Gastroesophageal sphincter (tissue), 4 donors: ENCODE data around the gene ZNF214. TPM values are rescaled to one million over a fixed set of nuclear protein-coding genes. Genes with fewer than 3 reads are reported as not detected.

Experiments used
- ATAC-seq: fragments of 150-250 bp; one replicate; pipeline ENCODE4 v1.9.1; 2016; ENCODE audit warnings: mild to moderate bottlenecking, moderate library complexity
- H3K27ac ChIP-seq, 4 donors: fragments of 200-600 bp; sonication (generic) in 3 of 4; 1 replicate in 3 of 4; 2 replicates in 1 of 4; pipeline ENCODE4 v1.5.1; 2016 to 2019
- H3K27me3 ChIP-seq: fragments of 200-600 bp; sonication (generic); one replicate; pipeline ENCODE4 v1.5.1; 2019
- H3K36me3 ChIP-seq, 2 donors: fragments of 200-600 bp; sonication (generic); one replicate each; pipeline ENCODE4 v1.5.1; 2019; ENCODE audit warnings: control low read depth in 1 of 2
- H3K4me1 ChIP-seq, 3 donors: fragments of 200-600 bp; sonication (generic); 1 replicate in 2 of 3; 2 replicates in 1 of 3; pipeline ENCODE4 v1.5.1; 2016 to 2019; ENCODE audit warnings: control low read depth in 2 of 3
- H3K4me3 ChIP-seq, 2 donors: fragments of 200-600 bp; sonication (generic); one replicate each; pipeline ENCODE4 v1.5.1; 2019; ENCODE audit warnings: mild to moderate bottlenecking in 1 of 2, moderate library complexity in 1 of 2
- H3K9me3 ChIP-seq, 3 donors: fragments of 200-600 bp; sonication (generic); one replicate each; pipeline ENCODE4 v1.5.1; 2017 to 2019; ENCODE audit warnings: control low read depth in 2 of 3
- EP300 ChIP-seq: sonication (generic); formaldehyde crosslinking; IDR thresholded peaks from one replicate; pipeline ENCODE4 v1.6.1; 2017; ENCODE audit warnings: antibody characterized with exemption, mild to moderate bottlenecking
- POLR2A ChIP-seq, 2 donors: fragments of 450-650 bp; IDR thresholded peaks; one replicate each; pipeline ENCODE4 v1.6.1; 2017; ENCODE audit warnings: antibody characterized with exemption in 2 of 2, mild to moderate bottlenecking in 2 of 2, moderate library complexity in 1 of 2
- POLR2AphosphoS5 ChIP-seq: sonication (generic); formaldehyde crosslinking; IDR thresholded peaks from one replicate; pipeline ENCODE4 v1.6.1; 2017; ENCODE audit warnings: antibody characterized with exemption
- WGBS, 2 donors: methylation state at CpG; one replicate each; pipeline ENCODE4 v1.1.5; 2018; ENCODE audit warnings: low coverage in 1 of 2; 5-methylcytosine and 5-hydroxymethylcytosine counted together
- total RNA-seq, 4 donors: library from RNA; depleted of rRNA; stranded (reverse); fragments of >200 nt; gene quantifications; one replicate each; pipeline ENCODE4 v1.1.0, GENCODE V29; 2016
- TF ChIP-seq, protein P1 (sequence below), 4 experiments: fragments of 200-600 bp in 2 of 4; fragments of 450-650 bp in 2 of 4; sonication (generic) in 1 of 4; IDR thresholded peaks; one replicate each; pipeline ENCODE4 v1.5.1; 2017 to 2019; ENCODE audit warnings: antibody characterized with exemption in 4 of 4, mild to moderate bottlenecking in 2 of 4, moderate library complexity in 2 of 4

Gene ZNF214
- total RNA-seq, 4 donors from 2014 or later: 2.1 to 4.0 (median 3.5) TPM

DNA sequence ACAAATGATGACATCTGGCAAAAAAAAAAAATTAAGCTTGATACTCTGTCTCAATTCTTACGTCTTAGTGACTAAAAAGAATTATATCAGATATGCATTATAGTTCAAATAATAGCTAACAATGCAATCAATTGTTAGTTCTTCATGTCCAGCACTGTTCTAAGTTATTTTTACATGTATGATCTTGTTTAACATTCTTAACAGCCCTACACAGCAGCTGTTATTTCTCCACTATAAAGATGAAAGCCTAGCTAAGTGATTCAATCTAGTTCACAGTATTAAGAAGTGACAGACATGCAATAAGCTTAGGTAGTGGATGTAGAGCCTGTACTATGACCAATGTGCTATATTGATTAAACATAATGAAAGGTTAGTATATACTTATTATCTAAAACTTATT, 4.1 kb downstream of the ZNF214 start:
- no peak overlapping the region for H3K27ac ChIP-seq
- no peak for ATAC-seq
- peaks cover 0 to 15% (median 5%) of the 10 kb centered on the region in 3 donors for H3K4me1 ChIP-seq
- no peaks in the 10 kb centered on the region for H3K36me3 ChIP-seq
- H3K27me3 ChIP-seq: no peaks in the 10 kb centered on the region
- no peak overlapping the region for H3K4me3 ChIP-seq
- no peaks in the 10 kb centered on the region for H3K9me3 ChIP-seq
- no peak for TF ChIP-seq EP300
- no peak for TF ChIP-seq POLR2AphosphoS5
- WGBS, 2 donors: 75 to 100% methylated on average over 1 of the region's 1 CpG

DNA sequence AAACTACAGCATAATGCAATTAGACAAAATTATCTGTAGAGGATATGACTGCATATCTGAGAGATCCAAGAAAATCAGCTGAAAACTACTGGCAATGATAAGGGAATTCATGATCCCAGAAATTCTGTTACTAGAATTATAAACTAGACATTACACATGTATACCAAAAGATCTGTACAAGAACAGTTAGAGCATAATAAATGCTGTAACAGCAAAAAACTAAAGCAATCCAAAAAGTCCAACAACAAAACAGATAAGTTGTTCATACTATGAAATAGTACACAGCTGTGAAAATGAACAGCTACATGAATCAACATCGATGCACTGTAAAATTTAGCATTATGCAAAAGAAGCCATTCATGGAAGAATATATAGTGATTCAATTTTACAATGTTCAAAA, 6.0 kb downstream of the ZNF214 start:
- Histone ChIP-seq H3K4me1 (peaks cover 0 to 1% (median 0%) of the 10 kb centered on the region in 3 donors), H3K27me3 (no peaks in the 10 kb centered on the region), H3K36me3 (no peaks in the 10 kb centered on the region), H3K4me3 (no peak overlapping the region), H3K27ac (no peak overlapping the region), H3K9me3 (no peaks in the 10 kb centered on the region)
- ATAC-seq: no peak
- WGBS, 2 donors: 79 to 88% methylated on average over 1 of the region's 1 CpG
- TF ChIP-seq, protein P1, sequence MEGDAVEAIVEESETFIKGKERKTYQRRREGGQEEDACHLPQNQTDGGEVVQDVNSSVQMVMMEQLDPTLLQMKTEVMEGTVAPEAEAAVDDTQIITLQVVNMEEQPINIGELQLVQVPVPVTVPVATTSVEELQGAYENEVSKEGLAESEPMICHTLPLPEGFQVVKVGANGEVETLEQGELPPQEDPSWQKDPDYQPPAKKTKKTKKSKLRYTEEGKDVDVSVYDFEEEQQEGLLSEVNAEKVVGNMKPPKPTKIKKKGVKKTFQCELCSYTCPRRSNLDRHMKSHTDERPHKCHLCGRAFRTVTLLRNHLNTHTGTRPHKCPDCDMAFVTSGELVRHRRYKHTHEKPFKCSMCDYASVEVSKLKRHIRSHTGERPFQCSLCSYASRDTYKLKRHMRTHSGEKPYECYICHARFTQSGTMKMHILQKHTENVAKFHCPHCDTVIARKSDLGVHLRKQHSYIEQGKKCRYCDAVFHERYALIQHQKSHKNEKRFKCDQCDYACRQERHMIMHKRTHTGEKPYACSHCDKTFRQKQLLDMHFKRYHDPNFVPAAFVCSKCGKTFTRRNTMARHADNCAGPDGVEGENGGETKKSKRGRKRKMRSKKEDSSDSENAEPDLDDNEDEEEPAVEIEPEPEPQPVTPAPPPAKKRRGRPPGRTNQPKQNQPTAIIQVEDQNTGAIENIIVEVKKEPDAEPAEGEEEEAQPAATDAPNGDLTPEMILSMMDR (IDR thresholded peaks at IDR 0.05): no peak
- no peak for TF ChIP-seq POLR2AphosphoS5

DNA sequence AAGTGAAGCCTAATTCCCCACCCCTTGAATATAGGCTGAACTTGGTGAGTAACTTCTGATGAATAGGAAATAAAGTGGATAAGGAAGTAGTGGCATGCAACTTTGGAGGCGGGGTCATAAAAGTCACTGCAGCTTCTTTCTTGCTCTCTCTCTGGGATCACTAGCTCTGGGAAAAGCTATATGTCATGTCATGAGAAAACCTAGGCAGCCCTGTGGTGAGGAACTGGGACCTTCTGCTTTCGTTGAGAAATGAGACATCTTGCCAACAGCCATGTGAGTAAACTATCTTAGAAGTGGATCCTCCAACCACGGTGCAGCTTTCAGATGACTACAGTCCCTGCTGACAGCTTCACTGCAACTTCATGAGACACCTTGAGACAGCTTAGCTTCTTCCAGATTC, 15.7 kb downstream of the ZNF214 start:
- ATAC-seq: peak; percentile 16
- WGBS, 2 donors: 48 to 58% methylated on average over 3 of the region's 3 CpGs

DNA sequence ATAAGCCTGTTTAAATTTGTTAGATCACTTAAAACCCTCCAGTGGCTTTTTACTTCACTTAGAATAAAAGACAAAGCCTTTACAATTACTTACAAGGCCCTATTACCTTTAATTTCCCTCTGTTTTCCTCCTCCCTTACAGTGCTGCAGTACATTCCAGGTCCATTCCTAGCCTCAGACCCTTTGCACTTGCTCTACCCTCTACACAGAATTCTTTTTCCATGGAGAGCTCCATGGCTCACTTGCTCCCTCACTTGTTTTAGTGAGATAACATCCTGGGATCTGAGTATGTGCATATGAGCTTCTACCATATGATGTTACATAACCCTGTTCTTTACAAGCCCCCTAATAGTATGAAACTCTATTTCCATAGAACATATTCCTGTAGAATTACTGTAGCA, 24.4 kb downstream of the ZNF214 start:
- ATAC-seq: no peak
- peaks cover 0 to 12% of the 10 kb centered on the region in 2 donors for H3K36me3 ChIP-seq
- peaks cover 0 to 12% (median 3%) of the 10 kb centered on the region in 3 donors for H3K4me1 ChIP-seq
- TF ChIP-seq POLR2AphosphoS5 (no peak), POLR2A (IDR thresholded peaks at IDR 0.05) (no peak), EP300 (no peak)
- TF ChIP-seq, protein P1 (IDR thresholded peaks at IDR 0.05): no peak
- no peak overlapping the region for H3K27ac ChIP-seq
- H3K27me3 ChIP-seq: no peaks in the 10 kb centered on the region
- no peaks in the 10 kb centered on the region for H3K9me3 ChIP-seq
- no peak overlapping the region for H3K4me3 ChIP-seq

More for the DNA sequence above, 15.7 kb downstream of the ZNF214 start:
- TF ChIP-seq POLR2A (IDR thresholded peaks at IDR 0.05) (no peak), EP300 (no peak), POLR2AphosphoS5 (no peak)
- TF ChIP-seq, protein P1 (IDR thresholded peaks at IDR 0.05): no peak
- H3K4me3 ChIP-seq: no peak overlapping the region
- H3K9me3 ChIP-seq: no peaks in the 10 kb centered on the region
- H3K27ac ChIP-seq: no peak overlapping the region
- H3K36me3 ChIP-seq: peaks cover 0 to 28% of the 10 kb centered on the region in 2 donors
- H3K27me3 ChIP-seq: no peaks in the 10 kb centered on the region
- no peaks in the 10 kb centered on the region for H3K4me1 ChIP-seq

DNA sequence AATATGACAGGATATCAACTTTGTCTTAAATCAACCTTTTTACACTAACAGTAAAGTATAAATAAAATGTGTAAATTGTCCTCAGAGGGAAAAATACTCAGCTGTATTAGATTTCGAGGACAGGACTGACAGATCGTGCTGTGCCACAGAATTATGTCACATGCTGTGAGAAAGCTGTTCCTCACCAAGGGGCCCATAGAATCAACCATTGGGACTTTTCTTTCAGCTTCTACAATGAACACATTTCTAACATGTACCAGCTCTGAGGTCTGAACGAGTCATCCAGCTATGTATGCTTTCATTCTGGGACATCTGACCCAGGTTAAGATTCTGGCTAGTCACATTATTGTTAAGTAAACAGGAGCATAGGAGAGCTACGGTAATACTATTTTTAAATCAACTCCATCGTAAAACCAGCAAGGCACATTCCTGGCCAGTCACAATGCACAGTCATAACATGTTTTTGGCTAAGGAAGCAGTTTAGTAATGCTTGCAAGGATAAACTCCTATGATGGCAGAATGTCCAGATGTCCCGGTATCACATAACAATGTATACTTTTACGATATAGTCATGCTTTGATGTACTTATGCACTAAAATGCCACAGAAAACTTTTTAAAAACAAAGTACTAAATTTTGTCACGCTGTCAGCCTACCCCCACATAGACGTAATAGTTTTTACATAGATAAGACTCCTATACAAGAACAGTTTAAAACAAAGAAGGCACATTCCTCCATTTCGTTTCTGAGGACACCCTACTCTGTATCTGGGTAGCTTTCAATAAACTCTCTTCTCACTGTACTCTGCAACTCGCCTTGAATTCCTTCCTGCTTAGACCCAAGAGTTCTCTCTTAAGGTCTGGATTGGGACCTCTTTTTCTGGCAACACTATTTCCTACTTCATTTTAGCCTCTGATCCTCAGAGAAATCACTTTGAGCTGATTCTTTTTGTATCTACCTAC, 27.4 kb downstream of the ZNF214 start:
- H3K27me3 ChIP-seq: no peaks in the 10 kb centered on the region
- H3K4me3 ChIP-seq: no peak overlapping the region
- no peaks in the 10 kb centered on the region for H3K36me3 ChIP-seq
- H3K27ac ChIP-seq: peak overlapping the region in 2 of 4 donors; percentile 7 to 35
- no peaks in the 10 kb centered on the region for H3K9me3 ChIP-seq
- 23 to 44% methylated on average over 9 to 11 of the region's 11 CpGs for WGBS, 2 donors
- peak; percentile 67 for ATAC-seq
- TF ChIP-seq POLR2A (IDR thresholded peaks at IDR 0.05) (no peak), POLR2AphosphoS5 (peak; percentile 78), EP300 (no peak)
- TF ChIP-seq, protein P1 (IDR thresholded peaks at IDR 0.05): no peak
- H3K4me1 ChIP-seq: peaks cover 0 to 12% (median 3%) of the 10 kb centered on the region in 3 donors
